GM18951 (cell line): ENCODE data around the gene GGPS1.
"Not testable (repeated sequence)": the region's sequence is repeated elsewhere in the genome, so short reads cannot be mapped to it uniquely, and the experiment has no call there.

ENCODE experiments used
- POLR2A ChIP-seq: IDR thresholded peaks from 4 replicates; pipeline ENCODE4 v1.6.1; 2011; ENCODE audit warnings: mild to moderate bottlenecking; ENCODE audit not compliant: insufficient read length, insufficient read depth; ENCODE audit errors: extremely low read depth
- in situ Hi-C: fragments of 300-500 bp; cut with MboI; formaldehyde crosslinking; loops from one replicate; pipeline ENCODE4 v1.12.0; 2022; ENCODE audit warnings: low sequenced_read_pairs, mixed read lengths, inconsistent platforms; ENCODE audit not compliant: unreplicated experiment

Gene GGPS1

GRCh38 chr1:235328271-235329138, at the start of gene GGPS1:
GGPS1 (plus strand) TSS chr1:235328570; CDS start chr1:235335265, 6,695 bp downstream.
- in situ Hi-C loops = no loop called here
- peak; percentile 84 for TF ChIP-seq POLR2A

- no peak for TF ChIP-seq POLR2A
- in situ Hi-C loops = no loop called here
Measured at GRCh38 chr1:235278915-235279292, 49.5 kb upstream of the GGPS1 start.

- in situ Hi-C loops = no loop called here
- no peak for TF ChIP-seq POLR2A
Measured at GRCh38 chr1:235279694-235280093, 48.7 kb upstream of the GGPS1 start.

GRCh38 chr1:235280467-235280866, 47.9 kb upstream of the GGPS1 start:
- in situ Hi-C loops = no loop called here
- TF ChIP-seq POLR2A = no peak

GRCh38 chr1:235283636-235284035, 44.7 kb upstream of the GGPS1 start:
- in situ Hi-C loops = not testable (repeated sequence)

- in situ Hi-C loops = no loop called here
- TF ChIP-seq POLR2A = no peak
Measured at GRCh38 chr1:235284231-235284769, 44.1 kb upstream of the GGPS1 start.

- no peak for TF ChIP-seq POLR2A
- in situ Hi-C loops = no loop called here
Measured at GRCh38 chr1:235286667-235287066, 41.7 kb upstream of the GGPS1 start.

GRCh38 chr1:235287208-235287882, 41.0 kb upstream of the GGPS1 start:
- in situ Hi-C loops = no loop called here

GRCh38 chr1:235289859-235290739, 38.3 kb upstream of the GGPS1 start:
- TF ChIP-seq POLR2A = no peak
- in situ Hi-C loops = no loop called here

More at GRCh38 chr1:235287208-235287882, 41.0 kb upstream of the GGPS1 start:
- TF ChIP-seq POLR2A = no peak

- TF ChIP-seq POLR2A = no peak
- in situ Hi-C loops = no loop called here
Measured at GRCh38 chr1:235290740-235291502, 37.4 kb upstream of the GGPS1 start.

- in situ Hi-C loops = no loop called here
- TF ChIP-seq POLR2A = no peak
Measured at GRCh38 chr1:235291599-235292091, 36.7 kb upstream of the GGPS1 start.

- TF ChIP-seq POLR2A = no peak
- in situ Hi-C loops = no loop called here
Measured at GRCh38 chr1:235292790-235293189, 35.6 kb upstream of the GGPS1 start.

GRCh38 chr1:235293322-235293942, 34.9 kb upstream of the GGPS1 start:
- no peak for TF ChIP-seq POLR2A
- in situ Hi-C loops = no loop called here
